Keratinocyte (primary cell): ENCODE results near the gene LPCAT1. TPM values are rescaled to one million over a fixed set of nuclear protein-coding genes. Genes with fewer than 3 reads are reported as not detected.

Source experiments
- DNase-seq: peaks from one replicate; pipeline ENCODE4 v3.0.0-alpha.2; 2011; ENCODE audit warnings: low read depth, missing footprints, low spot score
- FAIRE-seq: peaks from 2 replicates; lab custom pipeline; 2011; peaks lifted over from hg19 to GRCh38; lab: Jason Lieb, UNC
- H2AFZ ChIP-seq: 2 replicates; pipeline ENCODE4 v1.6.0; 2012; ENCODE audit warnings: low read length, control low read depth, inconsistent platforms; ENCODE audit not compliant: control insufficient read depth
- H3K27ac ChIP-seq: 2 replicates; pipeline ENCODE4 v1.5.1; 2011; ENCODE audit warnings: low read length; ENCODE audit not compliant: control insufficient read depth, insufficient read depth
- H3K27me3 ChIP-seq: 3 replicates; pipeline ENCODE4 v1.6.0; 2011; ENCODE audit warnings: low read length; ENCODE audit not compliant: control insufficient read depth, insufficient read depth; ENCODE audit errors: extremely low read depth
- H3K36me3 ChIP-seq, 2 experiments: 2 replicates in 1 of 2; 3 replicates in 1 of 2; pipeline ENCODE4 v1.5.1; 2011; ENCODE audit warnings: low read length in 2 of 2, mild to moderate bottlenecking in 1 of 2; ENCODE audit not compliant: control insufficient read depth in 2 of 2, insufficient read depth in 2 of 2; ENCODE audit errors: extremely low read depth in 1 of 2
- H3K4me1 ChIP-seq: 3 replicates; pipeline ENCODE4 v1.5.1; 2011; ENCODE audit warnings: low read length; ENCODE audit not compliant: control insufficient read depth, insufficient read depth; ENCODE audit errors: extremely low read depth
- H3K4me2 ChIP-seq: 3 replicates; pipeline ENCODE4 v1.6.0; 2011; ENCODE audit warnings: low read depth, low read length; ENCODE audit not compliant: control insufficient read depth, insufficient read depth; ENCODE audit errors: extremely low read depth
- H3K4me3 ChIP-seq, 3 experiments: fragments of 200-600 bp in 1 of 3; sonication (generic) in 1 of 3; 2 replicates in 2 of 3; 3 replicates in 1 of 3; pipeline ENCODE4 v1.5.1; 2011 to 2016; ENCODE audit warnings: low read length in 3 of 3, mild to moderate bottlenecking in 3 of 3, control low read depth in 2 of 3, inconsistent platforms in 1 of 3, low read depth in 1 of 3, mixed read lengths in 1 of 3, mixed run types in 1 of 3, moderate library complexity in 1 of 3; ENCODE audit not compliant: control insufficient read depth in 2 of 3, insufficient read depth in 2 of 3; ENCODE audit errors: extremely low read depth in 1 of 3
- H3K79me2 ChIP-seq: 2 replicates; pipeline ENCODE4 v1.6.0; 2012; ENCODE audit warnings: low read length; ENCODE audit not compliant: control insufficient read depth, insufficient read depth
- H3K9ac ChIP-seq: 3 replicates; pipeline ENCODE4 v1.6.0; 2011; ENCODE audit warnings: low read length; ENCODE audit not compliant: control insufficient read depth, insufficient read depth; ENCODE audit errors: extremely low read depth
- H3K9me1 ChIP-seq: 3 replicates; pipeline ENCODE4 v1.6.0; 2011; ENCODE audit warnings: low read length; ENCODE audit not compliant: control insufficient read depth, insufficient read depth; ENCODE audit errors: extremely low read depth
- H3K9me3 ChIP-seq: 2 replicates; pipeline ENCODE4 v1.5.1; 2012; ENCODE audit warnings: low read depth, low read length; ENCODE audit not compliant: control insufficient read depth
- H4K20me1 ChIP-seq: 3 replicates; pipeline ENCODE4 v1.6.0; 2011; ENCODE audit warnings: low read length; ENCODE audit not compliant: control insufficient read depth, insufficient read depth; ENCODE audit errors: extremely low read depth
- EZH2 ChIP-seq: IDR thresholded peaks from one replicate; pipeline ENCODE4 v1.6.1; 2012; ENCODE audit warnings: inconsistent platforms, mild to moderate bottlenecking, low read length, moderate library complexity
- dilution Hi-C: fragments of 300-500 bp; cut with MboI; formaldehyde crosslinking; loops from one replicate; pipeline ENCODE4 v1.7.0; 2020; ENCODE audit warnings: low sequenced_read_pairs; ENCODE audit not compliant: extremely low pct_ligation_motif_present
- polyA plus RNA-seq, 5 experiments: library from polyadenylated mRNA; depleted of rRNA in 3 of 5; stranded (reverse) in 3 of 5; stranded (forward) in 1 of 5; unstranded in 1 of 5; fragments of >200 nt; gene quantifications; 1 replicate in 1 of 5; 2 replicates in 3 of 5; 3 replicates in 1 of 5; pipeline versions ENCODE4 v1.2.1 to v1.2.3, GENCODE V29; 2011 to 2012; ENCODE audit warnings: missing spikeins in 2 of 5, low read depth in 1 of 5, low replicate concordance in 1 of 5
- TF ChIP-seq, protein P1 (sequence below), 3 experiments: IDR thresholded peaks in 1 of 3; conservative IDR thresholded peaks in 1 of 3; optimal IDR thresholded peaks in 1 of 3; 2 replicates in 2 of 3; 3 replicates in 1 of 3; pipeline versions ENCODE3 to v1.5.1; 2011; ENCODE audit warnings: low read length in 3 of 3, mild to moderate bottlenecking in 3 of 3, moderate library complexity in 2 of 3, control low read depth in 1 of 3, inconsistent platforms in 1 of 3; ENCODE audit not compliant: insufficient read depth in 2 of 3; ENCODE audit errors: extremely low read depth in 1 of 3

LPCAT1 gene
- polyA plus RNA-seq, 1 donor (not counting 4 experiments of a cell fraction or from before 2014, with no cell fraction given), result 32.9 TPM

DNA sequence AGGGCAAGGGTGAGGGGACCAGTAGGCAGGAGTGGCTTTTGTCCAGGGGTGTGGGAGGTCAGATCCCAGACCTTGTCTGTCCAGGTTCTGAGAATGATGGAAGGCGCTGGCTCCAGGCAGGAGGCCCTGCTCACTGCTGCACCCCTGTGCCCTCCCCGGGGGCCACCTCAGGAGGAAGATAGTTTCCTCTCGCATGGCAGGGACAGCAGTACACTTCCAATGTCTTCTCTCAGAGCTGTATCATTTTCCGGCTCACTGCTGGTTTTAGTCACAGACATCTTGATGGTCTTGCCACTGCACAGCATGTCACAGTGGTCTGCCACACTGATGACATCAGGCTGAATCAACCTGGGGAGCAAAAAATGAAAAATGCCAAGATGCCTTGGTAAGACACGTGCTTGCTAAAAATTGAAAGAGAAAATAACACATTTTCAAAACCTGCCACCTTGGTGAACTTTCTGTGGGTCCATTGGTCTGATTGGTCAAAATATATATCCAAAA is 75.2 kb downstream of the LPCAT1 start:
- dilution Hi-C loops, result no loop called here
- no peak for DNase-seq
- no peak overlapping the region for H3K9ac ChIP-seq
- H3K9me3 ChIP-seq, result no peaks in the 10 kb centered on the region
- peaks cover 49% of the 10 kb centered on the region for H3K27me3 ChIP-seq
- H3K4me2 ChIP-seq, result no peak overlapping the region
- no peak overlapping the region for H3K4me3 ChIP-seq
- no peak overlapping the region for H2AFZ ChIP-seq
- H4K20me1 ChIP-seq, result no peaks in the 10 kb centered on the region
- no peaks in the 10 kb centered on the region for H3K36me3 ChIP-seq
- H3K27ac ChIP-seq, result no peak overlapping the region
- no peaks in the 10 kb centered on the region for H3K9me1 ChIP-seq
- TF ChIP-seq, protein P1, sequence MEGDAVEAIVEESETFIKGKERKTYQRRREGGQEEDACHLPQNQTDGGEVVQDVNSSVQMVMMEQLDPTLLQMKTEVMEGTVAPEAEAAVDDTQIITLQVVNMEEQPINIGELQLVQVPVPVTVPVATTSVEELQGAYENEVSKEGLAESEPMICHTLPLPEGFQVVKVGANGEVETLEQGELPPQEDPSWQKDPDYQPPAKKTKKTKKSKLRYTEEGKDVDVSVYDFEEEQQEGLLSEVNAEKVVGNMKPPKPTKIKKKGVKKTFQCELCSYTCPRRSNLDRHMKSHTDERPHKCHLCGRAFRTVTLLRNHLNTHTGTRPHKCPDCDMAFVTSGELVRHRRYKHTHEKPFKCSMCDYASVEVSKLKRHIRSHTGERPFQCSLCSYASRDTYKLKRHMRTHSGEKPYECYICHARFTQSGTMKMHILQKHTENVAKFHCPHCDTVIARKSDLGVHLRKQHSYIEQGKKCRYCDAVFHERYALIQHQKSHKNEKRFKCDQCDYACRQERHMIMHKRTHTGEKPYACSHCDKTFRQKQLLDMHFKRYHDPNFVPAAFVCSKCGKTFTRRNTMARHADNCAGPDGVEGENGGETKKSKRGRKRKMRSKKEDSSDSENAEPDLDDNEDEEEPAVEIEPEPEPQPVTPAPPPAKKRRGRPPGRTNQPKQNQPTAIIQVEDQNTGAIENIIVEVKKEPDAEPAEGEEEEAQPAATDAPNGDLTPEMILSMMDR (optimal IDR thresholded peaks at IDR 0.05 in 1 of 3, IDR thresholded peaks at IDR 0.05 in 1 of 3, conservative IDR thresholded peaks at IDR 0.05 in 1 of 3; ENCODE audit: extremely low read depth in 1 of 3, insufficient read depth in 2 of 3, low read length in 3 of 3), result no peak
- no peak for TF ChIP-seq EZH2
- H3K79me2 ChIP-seq, result no peaks in the 10 kb centered on the region
- no peak for FAIRE-seq
- H3K4me1 ChIP-seq, result no peaks in the 10 kb centered on the region

DNA sequence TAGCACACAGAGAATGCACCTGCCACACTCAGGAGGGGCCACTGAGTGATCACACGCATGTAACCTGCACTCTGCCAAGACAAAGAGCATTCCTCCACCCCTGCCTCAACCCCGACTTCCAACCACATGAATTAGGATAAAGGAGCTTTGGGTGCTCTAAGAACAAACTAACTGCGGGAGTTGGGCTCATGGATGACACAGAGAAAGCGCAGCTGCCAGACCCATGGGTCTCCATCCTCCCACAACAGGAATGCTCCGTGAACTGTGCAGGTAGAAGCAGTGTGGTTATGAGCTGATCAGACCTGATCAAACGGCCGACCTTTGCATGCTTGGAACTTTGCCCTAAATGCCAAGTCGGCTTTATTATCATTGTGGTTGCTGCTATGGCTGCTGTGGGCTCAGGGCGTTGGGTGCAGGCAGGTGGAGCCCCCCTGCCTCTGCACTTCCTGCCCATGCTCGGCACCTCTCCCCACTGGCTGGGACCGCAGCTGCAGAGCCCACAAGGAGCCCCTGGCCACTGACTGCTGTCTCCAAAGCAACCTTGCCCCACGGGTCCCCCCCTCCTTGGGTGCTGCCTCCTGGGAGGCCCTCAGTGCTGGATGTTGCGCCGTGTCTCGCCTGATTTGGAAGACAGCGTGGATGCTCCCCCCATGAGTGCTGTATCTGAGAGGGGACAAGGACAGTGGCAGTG is 75.9 kb downstream of the LPCAT1 start:
- no peaks in the 10 kb centered on the region for H3K79me2 ChIP-seq
- no peak for TF ChIP-seq EZH2
- TF ChIP-seq, protein P1 (optimal IDR thresholded peaks at IDR 0.05 in 1 of 3, IDR thresholded peaks at IDR 0.05 in 1 of 3, conservative IDR thresholded peaks at IDR 0.05 in 1 of 3; ENCODE audit: extremely low read depth in 1 of 3, insufficient read depth in 2 of 3, low read length in 3 of 3), result no peak
- DNase-seq, result no peak
- H3K36me3 ChIP-seq, result no peaks in the 10 kb centered on the region
- H3K4me3 ChIP-seq, result no peak overlapping the region
- H3K9ac ChIP-seq, result no peak overlapping the region
- dilution Hi-C loops, result no loop called here
- no peak overlapping the region for H3K4me2 ChIP-seq
- peaks cover 56% of the 10 kb centered on the region for H3K27me3 ChIP-seq
- FAIRE-seq, result no peak
- no peaks in the 10 kb centered on the region for H3K9me3 ChIP-seq
- H2AFZ ChIP-seq, result no peak overlapping the region
- H3K4me1 ChIP-seq, result no peaks in the 10 kb centered on the region
- no peaks in the 10 kb centered on the region for H4K20me1 ChIP-seq
- H3K9me1 ChIP-seq, result no peaks in the 10 kb centered on the region
- no peak overlapping the region for H3K27ac ChIP-seq
